NCI-H2171 treated with DMSO at 0.1 percent for 48 hours (cell line): ENCODE results near the gene PRXL2B.
A peak's percentile ranks its signal among the peaks of the same experiment; 100 is the strongest.
"Not testable (repeated sequence)": the region's sequence is repeated elsewhere in the genome, so short reads cannot be mapped to it uniquely, and the experiment has no call there.

Experiments
- DNase-seq: peaks from one replicate; lab custom pipeline; 2025; lab: John Stamatoyannopoulos, UW

Gene PRXL2B

DNA sequence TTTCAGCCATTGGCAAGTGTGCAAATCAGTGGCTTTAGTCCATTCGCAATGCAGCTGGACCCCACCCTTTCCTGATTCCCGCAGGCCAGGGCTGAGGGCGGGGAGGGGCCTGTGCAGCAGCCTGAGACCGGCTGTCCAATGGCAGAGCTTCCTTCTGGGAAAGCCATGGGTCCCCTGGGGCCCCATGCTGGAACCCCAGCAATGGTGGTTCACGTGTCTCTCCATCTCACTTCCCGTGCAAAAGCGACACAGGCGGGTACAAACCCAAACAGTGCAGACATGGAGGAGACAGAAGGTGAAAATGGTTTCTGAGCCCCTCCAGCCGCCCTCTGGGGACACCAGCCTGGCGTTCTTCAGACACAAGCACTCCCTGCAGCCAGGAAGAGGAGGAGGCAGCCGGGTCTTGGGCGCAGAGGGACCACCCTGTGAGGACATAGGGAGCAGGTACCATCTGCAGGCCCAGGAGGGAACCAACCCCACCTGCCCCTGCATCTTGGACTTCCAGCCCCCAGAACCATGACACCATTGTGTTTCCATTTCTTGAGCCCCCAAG, 36.2 kb upstream of the PRXL2B start:
- not testable (repeated sequence) for DNase-seq

GRCh38 chr1:2551544-2551943, 35.0 kb upstream of the PRXL2B start:
- not testable (repeated sequence) for DNase-seq

- no peak for DNase-seq
These were observed 34.4 kb upstream of the PRXL2B start for GRCh38 chr1:2552189-2552588.

DNA sequence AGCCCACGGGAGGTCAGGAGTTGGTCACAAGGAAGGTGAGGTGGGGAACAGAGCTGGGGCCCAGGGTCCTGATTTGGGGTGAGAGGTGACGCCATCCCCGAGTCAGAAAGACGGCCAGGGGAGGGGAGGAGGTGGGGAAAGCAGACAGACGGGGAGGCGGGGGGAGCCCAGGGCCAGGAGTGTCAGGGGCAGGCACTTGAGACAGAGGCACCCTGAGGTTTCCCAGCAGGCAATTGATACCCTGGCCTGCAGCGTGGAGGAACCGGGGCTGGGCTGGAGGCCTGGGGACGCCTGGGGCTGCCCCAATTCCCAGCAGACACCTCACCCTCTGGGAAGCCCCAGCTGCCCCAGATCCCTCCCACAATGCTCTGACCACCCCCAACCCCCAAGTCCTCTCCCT, 33.5 kb upstream of the PRXL2B start:
- not testable (repeated sequence) for DNase-seq

- no peak for DNase-seq
These were observed 32.5 kb upstream of the PRXL2B start for GRCh38 chr1:2553871-2554620.

DNA sequence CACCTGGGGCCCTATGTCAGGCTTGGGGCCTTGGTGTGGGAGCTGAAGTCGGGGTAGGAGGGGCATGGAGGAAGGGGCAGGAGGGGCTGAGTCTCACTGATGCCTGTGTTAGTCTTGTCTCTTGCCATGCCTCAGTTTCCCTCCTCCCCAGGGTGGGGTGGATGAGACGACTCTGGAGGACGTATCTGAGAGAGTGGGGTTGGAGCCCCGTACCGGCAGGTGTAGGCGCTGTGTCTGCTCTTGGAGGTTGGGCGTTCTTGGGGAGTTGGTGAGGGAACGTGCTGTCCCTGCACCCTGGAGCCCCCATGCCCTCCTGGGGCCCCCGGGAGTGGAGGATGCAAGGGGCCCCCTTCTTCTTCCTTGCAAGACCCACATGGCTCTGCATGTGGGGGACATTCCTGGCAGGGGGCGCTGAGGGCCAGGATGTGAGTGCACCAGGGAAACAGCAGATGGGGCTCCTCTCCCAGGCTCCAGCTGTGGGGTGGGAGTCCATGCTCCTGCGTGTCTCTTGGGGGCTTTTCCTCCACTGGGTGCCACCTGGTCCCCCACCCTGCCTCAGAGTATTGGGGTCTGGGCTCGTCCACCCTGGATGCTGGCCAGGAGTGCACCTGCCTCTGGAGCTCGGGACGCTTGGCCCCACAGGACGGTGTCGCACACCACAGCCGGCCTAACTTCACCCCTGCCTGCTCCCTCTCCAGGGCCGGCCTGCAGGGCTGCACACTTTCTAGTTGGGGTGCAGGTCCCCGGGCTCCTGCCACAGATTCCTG, 31.8 kb upstream of the PRXL2B start:
- DNase-seq = peak; percentile 53

GRCh38 chr1:2555634-2556276, 30.8 kb upstream of the PRXL2B start:
- peak; percentile 53 for DNase-seq

GRCh38 chr1:2556277-2556677, 30.3 kb upstream of the PRXL2B start, which contains the start of gene TNFRSF14:
Gene TNFRSF14 (plus strand): TSS chr1:2556371. CDS start chr1:2556665, 294 bp downstream.
- peak; percentile 22 for DNase-seq

DNA sequence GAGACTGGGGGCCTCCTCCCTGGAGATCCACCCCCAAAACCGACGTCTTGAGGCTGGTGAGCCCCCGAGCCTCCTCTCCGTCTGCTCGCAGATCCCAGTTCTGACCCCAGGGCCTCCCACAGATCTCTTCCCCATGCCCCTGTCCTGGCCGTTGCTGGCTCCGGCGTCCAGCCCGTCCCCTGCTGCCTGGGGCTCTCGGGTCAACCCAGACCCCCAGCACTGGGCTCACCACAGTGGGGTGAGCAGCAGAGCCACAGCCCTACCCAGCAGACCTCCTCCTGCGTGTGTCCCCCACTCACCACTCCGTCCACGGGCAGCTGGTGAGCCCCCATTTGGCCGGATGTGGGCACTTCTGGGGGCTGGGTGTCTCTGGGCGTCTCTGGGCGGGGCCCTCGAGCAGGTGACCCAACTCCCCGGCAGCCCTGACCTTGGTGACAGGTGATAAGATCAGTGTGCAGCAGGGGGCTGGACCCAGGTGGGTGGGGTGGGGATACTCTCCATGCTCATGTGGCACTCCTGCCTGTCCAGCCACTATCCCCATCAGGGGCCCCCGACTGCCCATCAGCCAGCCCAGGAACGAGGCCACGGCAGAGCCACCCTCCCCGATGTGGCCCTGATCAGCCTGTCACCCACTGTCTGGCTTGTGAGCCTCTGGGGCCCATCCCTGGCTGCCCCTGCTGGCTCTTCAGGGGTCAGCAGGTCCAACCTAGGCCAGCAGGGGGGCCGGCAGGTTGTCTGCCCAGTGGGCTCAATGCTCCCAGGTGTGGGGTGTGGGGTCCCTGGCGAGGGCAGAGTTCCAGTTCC, 29.7 kb upstream of the PRXL2B start:
- no peak for DNase-seq

- DNase-seq = no peak
These were observed 28.8 kb upstream of the PRXL2B start for GRCh38 chr1:2557482-2558400.

GRCh38 chr1:2558420-2558819, 28.2 kb upstream of the PRXL2B start:
- no peak for DNase-seq

DNA sequence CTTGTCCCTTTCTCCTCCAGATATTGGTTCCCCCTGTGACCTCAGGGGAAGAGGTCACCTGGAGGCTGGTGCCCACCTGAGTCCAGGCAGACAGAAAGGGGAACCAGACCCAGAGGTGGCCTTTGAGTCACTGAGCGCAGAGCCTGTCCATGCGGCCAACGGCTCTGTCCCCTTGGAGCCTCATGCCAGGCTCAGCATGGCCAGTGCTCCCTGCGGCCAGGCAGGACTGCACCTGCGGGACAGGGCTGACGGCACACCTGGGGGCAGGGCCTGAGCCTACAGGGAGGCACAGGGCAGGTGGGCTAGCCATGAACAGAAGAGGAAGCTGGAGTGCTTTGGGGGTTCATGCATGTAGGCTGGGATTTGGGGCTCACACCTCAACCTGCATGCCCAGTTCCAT, 27.7 kb upstream of the PRXL2B start:
- DNase-seq = no peak

DNA sequence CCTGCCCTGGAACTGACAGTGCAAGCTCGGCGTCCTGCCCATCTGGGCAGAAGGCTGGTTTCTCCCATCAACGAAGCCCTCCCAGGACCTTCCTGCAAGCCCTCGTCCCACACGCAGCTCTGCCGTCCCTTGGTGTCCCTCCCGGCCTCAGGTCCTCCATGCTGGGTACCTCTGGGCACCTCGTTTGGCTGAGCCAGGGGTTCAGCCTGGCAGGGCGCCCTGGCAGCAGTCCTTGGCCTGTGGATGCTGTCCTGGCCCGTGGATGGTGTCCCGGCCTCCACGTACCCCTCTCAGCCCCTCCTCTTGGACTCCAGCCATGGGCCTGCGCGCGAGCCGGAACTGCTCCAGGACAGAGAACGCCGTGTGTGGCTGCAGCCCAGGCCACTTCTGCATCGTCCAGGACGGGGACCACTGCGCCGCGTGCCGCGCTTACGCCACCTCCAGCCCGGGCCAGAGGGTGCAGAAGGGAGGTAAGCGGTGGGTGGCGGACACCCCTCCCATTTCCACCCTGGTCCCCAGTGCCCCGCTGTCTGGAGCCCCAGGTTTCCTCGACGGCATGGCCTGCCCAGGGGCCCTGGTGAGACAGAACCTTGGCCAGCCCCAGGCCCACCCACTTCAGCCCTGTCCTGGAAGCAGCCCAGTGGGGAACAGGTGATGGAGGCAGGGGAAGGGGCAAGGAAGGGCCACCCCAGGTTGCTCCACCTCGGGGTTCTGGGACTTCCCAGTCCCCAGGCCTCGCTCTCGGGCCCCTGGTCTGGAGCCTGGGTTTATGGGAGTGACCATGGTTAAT, 26.9 kb upstream of the PRXL2B start:
- no peak for DNase-seq

DNA sequence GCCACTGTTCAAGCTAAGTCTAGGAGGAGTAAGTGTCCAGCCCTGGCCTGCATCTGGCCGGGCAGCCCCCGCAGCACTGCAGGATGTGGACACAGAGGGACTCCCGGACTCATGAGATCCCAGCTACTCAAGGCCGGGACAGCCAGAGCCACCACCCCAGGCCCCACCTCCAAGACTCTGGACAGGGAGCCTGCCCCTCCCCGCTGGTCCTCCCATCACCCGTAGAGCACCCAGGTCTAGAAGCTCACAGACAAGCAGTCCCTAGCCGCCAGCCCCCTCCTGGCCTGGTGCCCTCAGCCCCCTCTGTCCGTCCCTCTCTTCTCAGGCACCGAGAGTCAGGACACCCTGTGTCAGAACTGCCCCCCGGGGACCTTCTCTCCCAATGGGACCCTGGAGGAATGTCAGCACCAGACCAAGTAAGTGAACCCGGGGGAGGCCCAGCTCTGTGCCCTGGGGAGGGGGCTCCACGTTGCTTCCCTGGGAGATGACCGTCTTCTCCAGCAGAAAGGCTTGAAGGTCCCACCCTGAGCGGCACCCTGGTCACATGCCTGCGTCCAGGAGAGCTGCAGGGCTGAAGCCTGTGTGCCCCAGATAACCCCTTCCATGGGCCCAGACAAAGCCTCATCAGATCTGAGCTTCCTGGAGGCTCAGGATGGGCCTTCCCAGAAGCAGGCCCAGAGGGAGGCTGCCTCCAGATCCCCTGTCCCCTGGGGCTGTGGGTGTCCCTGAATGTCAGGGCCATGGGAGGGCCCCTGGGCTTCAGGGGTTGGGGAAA, 26.1 kb upstream of the PRXL2B start:
- DNase-seq = no peak

GRCh38 chr1:2561446-2561845, 25.1 kb upstream of the PRXL2B start:
- no peak for DNase-seq

- DNase-seq = no peak
These were observed 24.4 kb upstream of the PRXL2B start for GRCh38 chr1:2561898-2562895.

GRCh38 chr1:2563205-2563604, 23.4 kb upstream of the PRXL2B start:
- no peak for DNase-seq
